Stimulated activated CD8-positive, alpha-beta memory T cell treated with anti-CD3 and anti-CD28 coated beads, Interleukin-4, amount 100 ng/mL, for 4 hours (primary cell): ENCODE results near the gene RFPL2.

Source experiments
- DNase-seq, 2 donors: peaks; one replicate each; pipeline ENCODE4 v3.0.0-alpha.2; 2020; ENCODE audit warnings: low read depth in 2 of 2, low spot score in 1 of 2

The RFPL2 gene

DNA sequence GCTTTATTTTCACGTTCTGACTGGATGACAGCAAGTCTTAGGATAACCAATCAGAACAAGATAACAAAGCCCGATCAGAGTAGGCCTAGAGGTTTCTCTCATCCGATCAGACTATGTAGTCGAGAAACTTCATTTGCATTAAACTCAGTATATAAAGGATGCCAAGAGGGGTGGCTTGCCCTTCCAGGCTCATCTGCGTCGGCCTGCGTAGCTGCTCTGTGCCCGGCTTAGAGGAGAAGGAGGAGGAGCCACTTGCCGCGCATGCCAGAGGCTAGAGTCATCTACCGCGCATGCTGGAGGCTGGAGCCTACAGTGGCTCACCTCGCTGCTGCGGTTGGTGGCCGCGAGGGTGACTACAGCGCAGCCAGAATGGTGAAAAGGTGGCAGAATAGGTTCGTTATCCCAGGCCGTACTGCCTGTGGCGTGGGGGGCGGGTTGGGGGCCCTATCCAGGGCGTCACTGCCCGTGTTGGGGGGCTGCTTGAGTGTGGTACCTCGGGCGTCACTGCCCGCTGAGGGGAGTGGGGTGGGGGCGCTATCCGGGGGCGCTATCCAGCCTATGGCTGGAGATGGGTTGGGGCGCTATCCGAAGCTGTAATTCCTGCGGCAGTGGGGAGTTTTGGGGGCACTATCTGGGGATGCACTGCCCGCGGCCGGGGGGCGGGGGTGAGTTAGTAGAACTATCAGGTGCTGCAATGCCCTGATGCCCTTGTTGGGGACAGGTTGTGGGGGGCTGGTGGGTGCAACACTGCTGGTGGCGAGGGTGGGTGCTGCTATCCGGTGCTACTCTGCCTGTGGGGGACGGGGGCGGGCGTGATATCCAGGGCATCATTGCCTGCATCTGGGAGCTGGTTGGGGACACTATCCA is at the start of gene RFPL2:
TSS of gene RFPL2 (minus strand) at position 218 of the 867 bp plus-strand sequence. CDS start 2,622 bp downstream, outside the sequence.
- DNase-seq: no peak

- DNase-seq: no peak
Observed at GRCh38 chr22:32249231-32249630, 44.4 kb upstream of the RFPL2 start.

DNA sequence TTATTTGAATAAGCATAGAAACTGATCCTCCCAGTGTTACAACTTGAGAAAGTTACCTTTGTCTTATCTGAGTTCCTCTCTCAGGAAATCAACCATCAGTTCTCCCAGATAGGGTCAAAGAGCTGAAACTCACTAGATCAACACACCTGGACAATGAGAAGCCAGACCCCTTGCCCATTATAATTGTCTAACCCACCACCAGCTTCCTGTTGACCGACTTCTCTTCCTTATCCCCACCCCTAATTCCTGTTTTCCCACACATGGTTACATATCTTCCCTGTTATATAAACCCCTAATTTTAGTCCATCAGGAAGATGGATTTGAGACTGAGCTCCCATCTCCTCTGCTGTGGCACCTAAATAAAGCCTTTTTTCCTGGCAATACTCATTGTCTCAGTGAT is 43.4 kb upstream of the RFPL2 start:
- no peak for DNase-seq

GRCh38 chr22:32246166-32246565 is 41.3 kb upstream of the RFPL2 start:
- DNase-seq: no peak

DNA sequence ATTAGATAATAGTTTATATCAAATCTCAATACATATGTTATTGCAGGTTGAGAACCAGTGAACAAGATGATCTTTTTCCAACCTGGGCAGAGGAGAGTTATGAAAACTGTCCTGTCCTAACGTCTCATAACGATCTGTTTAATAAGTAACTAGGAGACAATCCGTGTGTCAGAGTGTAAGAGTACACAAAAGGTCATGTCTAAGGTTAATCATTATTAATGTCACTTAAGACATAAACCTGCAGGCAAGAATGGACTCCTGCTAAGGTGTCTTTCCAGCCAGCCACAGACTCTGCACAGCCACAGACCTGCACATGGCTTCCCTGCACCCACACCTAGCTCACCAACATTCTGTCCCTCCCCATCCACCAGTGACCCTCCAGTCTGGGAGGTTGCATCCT is 40.2 kb upstream of the RFPL2 start:
- DNase-seq: no peak

DNA sequence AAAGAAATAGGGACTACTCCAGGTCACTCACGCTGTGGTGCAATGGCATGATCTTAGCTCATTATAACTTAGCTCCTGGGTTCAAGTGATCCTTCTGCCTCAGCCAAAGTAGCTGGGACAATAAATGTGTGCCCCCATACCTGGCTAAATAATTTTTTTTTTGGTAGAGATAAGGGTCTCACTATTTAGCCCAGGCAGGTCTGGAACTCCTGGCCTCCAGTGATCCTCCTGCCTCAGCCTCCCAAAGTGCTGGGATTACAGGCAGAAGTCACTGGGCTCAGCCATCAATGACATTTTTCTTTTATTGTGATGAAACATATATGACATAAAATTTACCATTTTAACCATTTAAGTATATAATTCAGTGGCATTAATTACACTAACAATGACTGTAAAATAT is 39.7 kb upstream of the RFPL2 start:
- DNase-seq: no peak

DNA sequence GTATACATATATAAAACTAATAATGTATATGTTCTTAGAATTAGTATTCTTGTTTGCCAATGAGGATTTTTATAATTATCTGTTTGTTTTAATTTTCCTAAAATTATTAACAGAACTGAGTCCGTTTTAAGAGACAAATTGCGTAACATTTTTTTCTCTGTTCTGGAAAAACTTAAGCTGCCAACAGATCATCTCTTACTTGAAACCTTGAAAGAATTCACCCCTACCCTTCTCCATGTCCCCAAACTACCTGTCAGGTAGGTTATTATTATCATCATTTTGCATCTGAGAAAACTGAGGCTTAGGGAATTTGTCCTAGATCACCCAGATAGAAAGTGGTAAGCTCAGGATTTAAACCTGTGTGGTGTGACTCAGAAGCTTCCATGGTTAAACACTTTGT is 35.6 kb upstream of the RFPL2 start:
- DNase-seq: no peak

DNA sequence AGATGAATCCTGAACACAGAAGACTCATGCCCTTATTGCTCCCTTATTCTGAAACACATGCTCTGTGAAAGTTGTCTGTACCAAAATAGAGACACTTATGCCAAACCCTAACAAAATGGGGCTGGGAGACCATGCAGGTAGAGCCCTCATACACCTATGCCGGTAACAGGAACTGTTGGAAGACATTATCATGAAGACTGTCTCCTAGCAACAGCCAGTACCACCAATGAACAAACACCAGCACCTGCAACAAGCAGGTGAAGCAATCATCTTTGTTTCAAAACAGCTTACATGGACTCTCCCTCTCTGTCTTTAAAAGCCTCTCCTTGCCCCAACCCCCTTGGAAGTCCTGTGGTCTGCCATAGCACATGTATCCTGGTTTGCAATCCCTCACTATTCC is 33.0 kb upstream of the RFPL2 start:
- no peak for DNase-seq

GRCh38 chr22:32236970-32237369 is 32.1 kb upstream of the RFPL2 start:
- DNase-seq: no peak

DNA sequence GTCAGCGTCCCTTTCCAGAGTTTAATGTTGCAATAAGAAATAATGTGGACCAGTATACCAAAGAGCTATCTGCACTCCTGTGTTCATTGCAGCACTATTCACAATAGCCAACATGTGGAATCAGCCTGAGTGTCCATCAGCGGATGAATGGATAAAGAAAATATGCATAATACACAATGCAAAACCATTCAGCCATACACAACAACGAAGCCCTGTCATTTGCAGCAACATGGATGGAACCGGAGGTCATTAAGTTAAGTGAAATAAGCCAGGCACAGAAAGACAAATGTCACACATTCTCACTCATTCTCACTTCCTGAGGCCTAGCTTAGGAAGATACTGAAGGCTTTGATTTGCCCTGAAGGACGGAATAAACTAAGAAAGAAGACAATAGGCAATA is 28.2 kb upstream of the RFPL2 start:
- DNase-seq: no peak

GRCh38 chr22:32232191-32232830 is 27.4 kb upstream of the RFPL2 start:
- no peak for DNase-seq

DNA sequence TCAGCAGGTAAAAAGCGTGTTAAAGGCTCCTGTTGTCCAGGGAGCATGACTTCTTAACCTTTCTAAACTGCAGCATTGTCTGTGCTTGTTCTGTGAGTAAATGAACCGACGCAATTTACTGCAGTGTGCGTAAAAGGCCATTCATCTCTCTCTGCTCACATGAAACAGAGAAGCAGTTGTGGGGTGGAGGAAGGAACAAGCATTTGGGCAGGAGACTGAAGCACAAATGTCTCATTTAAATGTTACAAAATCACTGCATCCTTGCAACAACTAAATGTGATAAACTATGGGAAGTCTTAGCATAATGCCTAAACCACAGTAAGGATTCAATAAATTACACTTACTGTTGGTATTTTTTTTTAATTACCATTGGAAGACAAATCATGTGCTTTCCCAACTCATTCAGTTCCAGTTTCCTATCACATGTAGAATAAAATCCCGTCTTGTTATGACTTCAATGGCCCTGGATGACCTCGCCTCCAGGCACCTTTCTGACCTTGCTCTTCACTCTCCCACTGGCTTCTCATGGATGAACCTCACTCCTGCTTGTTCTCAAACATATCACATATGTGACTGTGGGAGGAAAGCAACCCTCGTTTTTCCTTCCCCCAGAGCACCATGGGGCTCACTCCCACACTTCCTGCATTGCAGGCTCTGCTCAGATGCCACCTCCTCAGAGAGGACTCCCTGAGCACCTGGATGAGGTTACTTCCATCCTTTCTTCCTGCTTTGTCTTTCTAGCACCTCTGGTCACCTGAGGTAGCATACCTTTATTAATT is 21.6 kb upstream of the RFPL2 start:
- DNase-seq: no peak

- DNase-seq: no peak
Observed at GRCh38 chr22:32222991-32223390, 18.1 kb upstream of the RFPL2 start.

DNA sequence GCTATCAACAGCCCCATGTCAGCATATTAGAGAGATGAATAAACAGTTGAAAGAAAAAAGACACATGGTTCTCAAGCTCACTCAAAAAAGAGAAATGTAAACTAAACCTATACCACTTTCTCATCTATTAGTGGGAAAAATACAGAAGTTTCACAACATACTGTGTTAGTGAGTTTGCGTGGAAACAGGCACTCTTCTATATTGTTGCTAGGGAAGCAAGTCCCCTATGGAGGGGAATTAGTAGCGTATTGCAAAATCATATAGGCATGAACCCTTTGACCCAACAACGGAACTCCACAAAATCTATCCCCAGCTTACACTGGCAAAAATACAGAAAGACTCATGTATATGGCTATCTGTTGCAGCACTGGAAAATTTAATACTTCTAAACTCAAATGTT is 14.2 kb upstream of the RFPL2 start:
- no peak for DNase-seq

DNA sequence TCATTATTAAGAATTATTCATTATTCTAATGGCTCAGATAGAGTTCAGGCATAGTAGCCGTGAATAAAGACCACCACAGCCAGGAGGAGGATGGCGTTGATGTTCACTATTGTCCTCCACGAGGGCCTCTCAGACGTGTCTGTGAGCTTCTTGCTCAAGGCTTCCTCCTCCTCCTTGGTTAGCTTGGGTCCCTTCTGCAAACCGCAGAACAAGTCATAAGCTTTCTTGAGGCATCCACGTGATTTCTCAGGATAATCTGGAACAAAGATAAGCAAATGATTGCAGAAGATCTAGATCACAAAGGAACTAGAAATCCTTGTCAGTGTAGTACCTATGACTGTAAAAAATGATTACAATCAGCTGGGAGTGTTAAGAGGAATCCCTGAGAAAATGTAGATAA is 13.6 kb upstream of the RFPL2 start:
- DNase-seq: no peak

GRCh38 chr22:32217465-32217864 is 12.6 kb upstream of the RFPL2 start:
- DNase-seq: no peak

GRCh38 chr22:32216911-32217310 is 12.0 kb upstream of the RFPL2 start:
- no peak for DNase-seq

DNA sequence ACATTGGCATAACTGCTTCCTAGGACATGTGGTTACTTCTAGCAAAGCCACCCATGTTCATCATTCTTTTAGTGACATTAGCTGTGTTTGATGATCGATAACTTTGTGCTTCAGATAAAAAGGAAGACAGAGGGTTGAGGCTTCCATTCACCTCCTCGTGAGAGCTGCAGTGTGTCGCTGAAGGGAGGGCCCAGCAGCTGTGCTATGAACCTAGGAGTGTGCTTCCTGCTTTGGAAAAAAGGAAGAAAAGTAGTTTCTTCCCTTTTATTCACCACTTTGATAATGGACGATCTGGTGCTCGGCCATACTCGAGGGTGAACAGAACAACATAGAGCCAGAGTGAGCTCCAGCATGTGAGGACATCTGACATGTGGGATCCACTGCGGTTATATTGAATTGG is 6.1 kb upstream of the RFPL2 start:
- no peak for DNase-seq

- no peak for DNase-seq
Observed at GRCh38 chr22:32208681-32209080, 3.8 kb upstream of the RFPL2 start.

GRCh38 chr22:32207971-32208480 is 3.2 kb upstream of the RFPL2 start:
- no peak for DNase-seq
